Measurements from ENCODE around the gene TMEM38A.

DNA sequence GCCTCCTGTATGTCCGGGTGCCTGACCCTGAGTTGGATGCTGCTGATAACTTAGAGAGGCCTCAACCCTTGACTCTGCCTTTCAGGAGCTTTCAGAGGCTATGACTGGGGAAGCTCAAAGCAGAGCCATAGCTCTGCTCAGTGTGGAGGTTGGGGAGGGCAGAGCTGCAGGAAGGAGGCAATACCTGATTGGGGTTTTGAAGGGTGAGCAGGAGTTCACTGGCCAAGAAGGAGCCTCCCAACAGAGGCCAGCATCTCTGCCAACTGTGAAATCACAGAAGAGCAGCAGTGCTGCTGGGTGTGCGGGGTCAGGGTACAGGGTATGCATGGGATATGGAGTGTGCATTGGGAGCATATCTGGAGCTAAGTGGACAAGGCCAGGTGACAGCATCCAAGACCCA, 21.6 kb downstream of the TMEM38A start:
- TF ChIP-seq, protein P1, sequence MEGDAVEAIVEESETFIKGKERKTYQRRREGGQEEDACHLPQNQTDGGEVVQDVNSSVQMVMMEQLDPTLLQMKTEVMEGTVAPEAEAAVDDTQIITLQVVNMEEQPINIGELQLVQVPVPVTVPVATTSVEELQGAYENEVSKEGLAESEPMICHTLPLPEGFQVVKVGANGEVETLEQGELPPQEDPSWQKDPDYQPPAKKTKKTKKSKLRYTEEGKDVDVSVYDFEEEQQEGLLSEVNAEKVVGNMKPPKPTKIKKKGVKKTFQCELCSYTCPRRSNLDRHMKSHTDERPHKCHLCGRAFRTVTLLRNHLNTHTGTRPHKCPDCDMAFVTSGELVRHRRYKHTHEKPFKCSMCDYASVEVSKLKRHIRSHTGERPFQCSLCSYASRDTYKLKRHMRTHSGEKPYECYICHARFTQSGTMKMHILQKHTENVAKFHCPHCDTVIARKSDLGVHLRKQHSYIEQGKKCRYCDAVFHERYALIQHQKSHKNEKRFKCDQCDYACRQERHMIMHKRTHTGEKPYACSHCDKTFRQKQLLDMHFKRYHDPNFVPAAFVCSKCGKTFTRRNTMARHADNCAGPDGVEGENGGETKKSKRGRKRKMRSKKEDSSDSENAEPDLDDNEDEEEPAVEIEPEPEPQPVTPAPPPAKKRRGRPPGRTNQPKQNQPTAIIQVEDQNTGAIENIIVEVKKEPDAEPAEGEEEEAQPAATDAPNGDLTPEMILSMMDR (IDR thresholded peaks at IDR 0.05; ENCODE audit: low read length), result no peak
- TF ChIP-seq EZH2 (optimal IDR thresholded peaks at IDR 0.05; ENCODE audit: low read depth, low read length), result no peak
